Measurements from ENCODE around the gene TMEM221. TPM values are rescaled to one million over a fixed set of nuclear protein-coding genes. Genes with fewer than 3 reads are reported as not detected.
A peak's percentile ranks its signal among the peaks of the same experiment; 100 is the strongest.

TMEM221 gene
- total and polyA plus RNA-seq, 10 of the 15 experiments (the other 5 are each of a cell fraction or from before 2014, with no cell fraction given): 0.04 to 0.24 TPM; not detected in 8

DNA sequence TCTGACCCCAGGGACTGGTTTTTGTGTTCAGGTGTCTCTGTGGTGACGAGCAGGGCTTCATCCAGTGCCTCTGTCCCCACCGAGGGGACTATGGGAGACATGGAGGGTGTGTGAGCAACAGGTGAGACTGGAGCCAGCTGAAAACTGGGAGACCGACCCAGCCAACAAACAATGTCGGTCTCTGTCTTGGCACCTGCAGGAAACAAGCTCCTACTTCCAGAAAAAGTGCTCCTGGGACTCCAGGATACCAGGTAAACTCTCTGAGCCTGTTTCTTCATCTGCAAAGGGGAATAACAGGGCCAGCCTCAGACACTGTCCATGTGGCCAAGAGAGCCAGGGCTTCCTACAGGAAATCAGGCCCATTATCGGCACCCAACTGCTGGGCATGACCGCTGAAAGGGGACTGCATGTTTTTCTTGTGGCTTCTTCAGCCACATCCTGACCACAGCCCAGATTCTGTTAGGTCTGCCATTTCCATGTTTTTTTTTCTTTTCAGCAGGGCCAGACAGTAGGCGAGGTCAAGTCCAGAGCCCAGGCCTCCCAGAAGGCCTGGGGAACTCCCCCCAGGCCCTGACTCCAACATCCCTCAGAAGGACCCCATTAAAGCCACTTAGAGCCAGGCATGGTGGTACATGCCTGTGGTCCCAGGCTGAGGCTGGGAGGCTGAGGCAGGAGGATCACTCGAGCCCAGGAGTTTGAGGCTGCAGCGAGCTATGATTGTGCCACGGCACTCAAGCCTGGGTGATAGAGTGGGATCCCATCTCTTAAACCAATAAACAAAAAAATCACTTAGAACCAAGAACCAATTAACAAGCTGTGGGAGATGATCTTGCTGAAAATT is 42.2 kb downstream of the TMEM221 start:
- CTCF ChIA-PET: interaction anchor here (0.8 to 1.9 kb wide), 10 partner anchors 9 to 453 kb away, joined by 3 to 7 read pairs (median 3); partner anchors contain the start of gene MVB12A
- Histone ChIP-seq H3K27me3 (replicated peaks in 1 of 2; ENCODE audit: control insufficient read depth in 2 of 2, insufficient read depth in 2 of 2, low read length in 1 of 2) (no peaks in the 10 kb centered on the region), H3K4me2 (ENCODE audit: control insufficient read depth, insufficient read depth) (peak overlapping the region; percentile 73), H3K36me3 (ENCODE audit: control insufficient read depth in 2 of 2, insufficient read depth in 2 of 2, low read length in 1 of 2) (peaks cover 9 to 13% of the 10 kb centered on the region in 2 experiments), H4K20me1 (ENCODE audit: control insufficient read depth, insufficient read depth) (peaks cover 3% of the 10 kb centered on the region; the same call in 1 of the 2 replicates), H3K4me3 (peak overlapping the region; percentile 83), H3K4me1 (ENCODE audit: control insufficient read depth, insufficient read depth, low read length) (peaks cover 6% of the 10 kb centered on the region), H3K9ac (ENCODE audit: control insufficient read depth, insufficient read depth, low read length) (peak overlapping the region; percentile 95), H3K27ac (ENCODE audit: control insufficient read depth, insufficient read depth) (peak overlapping the region; percentile 99), H3K79me2 (ENCODE audit: control insufficient read depth, insufficient read depth, low read length) (peaks cover 78% of the 10 kb centered on the region), H2AFZ (ENCODE audit: control insufficient read depth, low read depth, low read length) (peak overlapping the region; percentile 72; the same call in 1 of the 2 replicates), H3K9me3 (replicated peaks; ENCODE audit: control insufficient read depth, insufficient read depth, low read length) (no peaks in the 10 kb centered on the region)
- RAD21 ChIA-PET (ENCODE audit: unreplicated experiment): interaction anchor here (0.9 to 2.9 kb wide), 4 partner anchors 13 to 97 kb away, joined by 3 to 21 read pairs (median 5); partner anchors contain the start of genes DDA1 and MVB12A
- POLR2A ChIA-PET: interaction anchor here (0.6 to 3.6 kb wide), 8 partner anchors 14 to 330 kb away, joined by 3 to 46 read pairs (median 3); partner anchors contain the start of genes ABHD8, ANO8, DDA1 and MRPL34
- intact Hi-C loops (cut with micrococcal nuclease; ENCODE audit: unreplicated experiment) (no loop called here), in situ Hi-C loops (cut with MboI) (no loop called here)
- DNase-seq (ENCODE audit: low read depth, low spot score): no peak
- BruUV-seq (replicated peaks): TSS peak; percentile 80
- 7% methylated on average over 10 of the region's 10 CpGs for WGBS (ENCODE audit: insufficient coverage, insufficient replicate concordance, low lambda C conversion rate, missing lambda C conversion rate)
- SMC1A ChIA-PET (ENCODE audit: uncharacterized antibody, unreplicated experiment): interaction anchor here (0.7 to 3.1 kb wide), 4 partner anchors 13 to 147 kb away, joined by 3 to 26 read pairs (median 5); partner anchors contain the start of gene MVB12A
- ATAC-seq: peak; percentile 39
- peak; percentile 41 for FAIRE-seq
- 0 out of 2 replicates have a peak, but pooled peaks have one; percentile 19 for TF ChIP-seq TCF7 (IDR thresholded peaks at IDR 0.05; ENCODE audit: borderline replicate concordance)
- peak; percentile 16 for TF ChIP-seq POLR2A (IDR thresholded peaks at IDR 0.05; ENCODE audit: low read depth, low read length)
- TF ChIP-seq ESRRA (IDR thresholded peaks at IDR 0.05; ENCODE audit: low read length): no peak
- no peak for TF ChIP-seq EZH2 (IDR thresholded peaks at IDR 0.05; ENCODE audit: borderline replicate concordance, control insufficient read depth, low read depth, low read length)
- peak; percentile 31; the same call in 1 of the 2 replicates for TF ChIP-seq ZNF687 (IDR thresholded peaks at IDR 0.05)
- TF ChIP-seq IKZF2 (IDR thresholded peaks at IDR 0.05): peak; percentile 11 to 50
- peak; percentile 39; the same call in 1 of the 2 replicates for TF ChIP-seq TAF1 (IDR thresholded peaks at IDR 0.05; ENCODE audit: borderline replicate concordance, low read depth, low read length)
- peak; percentile 4 for TF ChIP-seq RELA (IDR thresholded peaks at IDR 0.05; ENCODE audit: borderline replicate concordance, partially characterized antibody)
- TF ChIP-seq, protein P1, sequence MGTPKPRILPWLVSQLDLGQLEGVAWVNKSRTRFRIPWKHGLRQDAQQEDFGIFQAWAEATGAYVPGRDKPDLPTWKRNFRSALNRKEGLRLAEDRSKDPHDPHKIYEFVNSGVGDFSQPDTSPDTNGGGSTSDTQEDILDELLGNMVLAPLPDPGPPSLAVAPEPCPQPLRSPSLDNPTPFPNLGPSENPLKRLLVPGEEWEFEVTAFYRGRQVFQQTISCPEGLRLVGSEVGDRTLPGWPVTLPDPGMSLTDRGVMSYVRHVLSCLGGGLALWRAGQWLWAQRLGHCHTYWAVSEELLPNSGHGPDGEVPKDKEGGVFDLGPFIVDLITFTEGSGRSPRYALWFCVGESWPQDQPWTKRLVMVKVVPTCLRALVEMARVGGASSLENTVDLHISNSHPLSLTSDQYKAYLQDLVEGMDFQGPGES (IDR thresholded peaks at IDR 0.05): no peak
- TF ChIP-seq IKZF1 (conservative IDR thresholded peaks at IDR 0.05): peak; percentile 36; the same call in 1 of the 2 replicates
- 0 out of 2 replicates have a peak, but pooled peaks have one; percentile 28 for TF ChIP-seq EED (IDR thresholded peaks at IDR 0.05; ENCODE audit: low read depth)
- 0 out of 2 replicates have a peak, but pooled peaks have one; percentile 21 for TF ChIP-seq LARP7 (IDR thresholded peaks at IDR 0.05)
- TF ChIP-seq ZNF384 (IDR thresholded peaks at IDR 0.05; ENCODE audit: borderline replicate concordance, low read depth, low read length): peak; percentile 45; the same call in 1 of the 2 replicates
- TF ChIP-seq, protein P2, sequence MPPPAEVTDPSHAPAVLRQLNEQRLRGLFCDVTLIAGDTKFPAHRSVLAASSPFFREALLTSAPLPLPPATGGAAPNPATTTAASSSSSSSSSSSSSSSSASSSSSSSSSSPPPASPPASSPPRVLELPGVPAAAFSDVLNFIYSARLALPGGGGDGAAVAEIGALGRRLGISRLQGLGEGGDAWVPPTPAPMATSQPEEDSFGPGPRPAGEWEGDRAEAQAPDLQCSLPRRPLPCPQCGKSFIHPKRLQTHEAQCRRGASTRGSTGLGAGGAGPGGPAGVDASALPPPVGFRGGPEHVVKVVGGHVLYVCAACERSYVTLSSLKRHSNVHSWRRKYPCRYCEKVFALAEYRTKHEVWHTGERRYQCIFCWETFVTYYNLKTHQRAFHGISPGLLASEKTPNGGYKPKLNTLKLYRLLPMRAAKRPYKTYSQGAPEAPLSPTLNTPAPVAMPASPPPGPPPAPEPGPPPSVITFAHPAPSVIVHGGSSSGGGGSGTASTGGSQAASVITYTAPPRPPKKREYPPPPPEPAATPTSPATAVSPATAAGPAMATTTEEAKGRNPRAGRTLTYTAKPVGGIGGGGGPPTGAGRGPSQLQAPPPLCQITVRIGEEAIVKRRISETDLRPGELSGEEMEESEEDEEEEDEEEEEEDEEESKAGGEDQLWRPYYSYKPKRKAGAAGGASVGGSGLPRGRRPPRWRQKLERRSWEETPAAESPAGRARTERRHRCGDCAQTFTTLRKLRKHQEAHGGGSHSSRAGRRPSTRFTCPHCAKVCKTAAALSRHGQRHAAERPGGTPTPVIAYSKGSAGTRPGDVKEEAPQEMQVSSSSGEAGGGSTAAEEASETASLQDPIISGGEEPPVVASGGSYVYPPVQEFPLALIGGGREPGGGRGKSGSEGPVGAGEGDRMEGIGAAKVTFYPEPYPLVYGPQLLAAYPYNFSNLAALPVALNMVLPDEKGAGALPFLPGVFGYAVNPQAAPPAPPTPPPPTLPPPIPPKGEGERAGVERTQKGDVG (CRISPR knock-in tag; IDR thresholded peaks at IDR 0.05): no peak
